Neural cell (in vitro differentiated cells): ENCODE results near the gene PPP6R1. TPM values are rescaled to one million over a fixed set of nuclear protein-coding genes. Genes with fewer than 3 reads are reported as not detected.

Source experiments
- H2AFZ ChIP-seq: fragments of 200-600, 300-800 bp; sonication (generic), shearing (Covaris generic); 2 replicates; pipeline ENCODE4 v1.6.0; 2014; ENCODE audit warnings: low read depth, mild to moderate bottlenecking, antibody characterized with exemption, low read length, moderate library complexity
- H3F3A ChIP-seq: fragments of 200-600 bp; shearing (Covaris generic); 2 replicates; pipeline ENCODE4 v1.6.1; 2016; ENCODE audit warnings: mild to moderate bottlenecking, moderate library complexity, mixed read lengths, antibody characterized with exemption, low read length; ENCODE audit not compliant: insufficient read depth, poor library complexity, severe bottlenecking
- H3K27ac ChIP-seq: fragments of 200-600, 300-800 bp; sonication (generic), shearing (Covaris generic); 2 replicates; pipeline ENCODE4 v1.5.1; 2014; ENCODE audit warnings: mild to moderate bottlenecking, low read length, moderate library complexity
- H3K27me3 ChIP-seq: fragments of 300-800, 200-600 bp; sonication (generic), shearing (Covaris generic); 2 replicates; pipeline ENCODE4 v1.6.0; 2014; ENCODE audit warnings: mild to moderate bottlenecking, low read depth, low read length, moderate library complexity; ENCODE audit not compliant: insufficient read depth
- H3K36me3 ChIP-seq: fragments of 300-800, 200-600 bp; sonication (generic), shearing (Covaris generic); 2 replicates; pipeline ENCODE4 v1.5.1; 2014; ENCODE audit warnings: mild to moderate bottlenecking, antibody characterized with exemption, low read length, moderate library complexity; ENCODE audit not compliant: insufficient read depth
- H3K4me2 ChIP-seq: fragments of 300-800, 200-600 bp; sonication (generic), shearing (Covaris generic); 2 replicates; pipeline ENCODE4 v1.6.0; 2014; ENCODE audit warnings: mild to moderate bottlenecking, low read length
- H3K4me3 ChIP-seq: fragments of 300-800, 200-600 bp; sonication (generic), shearing (Covaris generic); 2 replicates; pipeline ENCODE4 v1.5.1; 2014; ENCODE audit warnings: mild to moderate bottlenecking, low read length, moderate library complexity
- H3K79me2 ChIP-seq: fragments of 200-600 bp; shearing (Covaris generic); replicated peaks from 2 replicates; pipeline ENCODE4 v1.6.0; 2014; ENCODE audit warnings: mild to moderate bottlenecking, low read length, moderate library complexity; ENCODE audit not compliant: insufficient read depth
- H3K9ac ChIP-seq: fragments of 300-800, 200-600 bp; sonication (generic), shearing (Covaris generic); 2 replicates; pipeline ENCODE4 v1.6.1; 2016; ENCODE audit warnings: mild to moderate bottlenecking, low read length, mixed read lengths
- H3K9me2 ChIP-seq: fragments of 200-600 bp; shearing (Covaris generic); 2 replicates; pipeline ENCODE4 v1.6.1; 2016; ENCODE audit warnings: mild to moderate bottlenecking, low read length, mixed read lengths; ENCODE audit not compliant: insufficient read depth
- H3K9me3 ChIP-seq: fragments of 200-600, 300-800 bp; sonication (generic), shearing (Covaris generic); 2 replicates; pipeline ENCODE4 v1.6.1; 2016; ENCODE audit warnings: mild to moderate bottlenecking, mixed run types, low read length, moderate library complexity, mixed read lengths
- H4K20me1 ChIP-seq: fragments of 200-600 bp; shearing (Covaris generic); 2 replicates; pipeline ENCODE4 v1.6.1; 2016; ENCODE audit warnings: mild to moderate bottlenecking, mixed run types; ENCODE audit not compliant: insufficient read depth
- EP300 ChIP-seq: fragments of 450-650 bp; conservative IDR thresholded peaks from 2 replicates; pipeline ENCODE4 v1.6.1; 2014; ENCODE audit warnings: antibody characterized with exemption, mild to moderate bottlenecking, moderate library complexity; ENCODE audit not compliant: poor library complexity, severe bottlenecking
- EZH2 ChIP-seq: fragments of 200-600, 300-800 bp; shearing (Covaris generic), sonication (generic); IDR thresholded peaks from 2 replicates; pipeline ENCODE4 v1.6.1; 2014; ENCODE audit warnings: antibody characterized with exemption, low read length, borderline replicate concordance, mild to moderate bottlenecking; ENCODE audit not compliant: insufficient read depth, poor library complexity, severe bottlenecking
- MXI1 ChIP-seq: fragments of 450-650 bp; conservative IDR thresholded peaks from 2 replicates; pipeline ENCODE4 v1.6.1; 2014; ENCODE audit warnings: antibody characterized with exemption, mild to moderate bottlenecking; ENCODE audit not compliant: poor library complexity, severe bottlenecking
- POLR2AphosphoS5 ChIP-seq: IDR thresholded peaks from 2 replicates; pipeline ENCODE4 v1.6.1; 2012
- RAD21 ChIP-seq: fragments of 450-650 bp; conservative IDR thresholded peaks from 2 replicates; pipeline ENCODE4 v1.6.1; 2014; ENCODE audit warnings: antibody characterized with exemption, mild to moderate bottlenecking, moderate library complexity
- SMC3 ChIP-seq: fragments of 450-650 bp; conservative IDR thresholded peaks from 2 replicates; pipeline ENCODE4 v1.6.1; 2014; ENCODE audit warnings: antibody characterized with exemption, mild to moderate bottlenecking, moderate library complexity; ENCODE audit not compliant: poor library complexity
- TAF1 ChIP-seq: IDR thresholded peaks from 2 replicates; pipeline ENCODE4 v1.6.1; 2012; ENCODE audit warnings: low read depth
- polyA plus RNA-seq: library from polyadenylated mRNA; depleted of rRNA; stranded (reverse); fragments of >200 nt; gene quantifications from 2 replicates; pipeline ENCODE4 v1.2.3, GENCODE V29; 2014
- TF ChIP-seq, protein P1 (sequence below): fragments of 450-650 bp; IDR thresholded peaks from 2 replicates; pipeline ENCODE4 v1.5.1; 2014; ENCODE audit warnings: antibody characterized with exemption, mild to moderate bottlenecking, moderate library complexity; ENCODE audit not compliant: poor library complexity, severe bottlenecking
- TF ChIP-seq, protein P2 (sequence below): IDR thresholded peaks from 2 replicates; pipeline ENCODE4 v1.6.1; 2012; ENCODE audit warnings: borderline replicate concordance

Gene PPP6R1
- polyA plus RNA-seq, 1 donor from 2014 or later = 20.0 TPM

DNA sequence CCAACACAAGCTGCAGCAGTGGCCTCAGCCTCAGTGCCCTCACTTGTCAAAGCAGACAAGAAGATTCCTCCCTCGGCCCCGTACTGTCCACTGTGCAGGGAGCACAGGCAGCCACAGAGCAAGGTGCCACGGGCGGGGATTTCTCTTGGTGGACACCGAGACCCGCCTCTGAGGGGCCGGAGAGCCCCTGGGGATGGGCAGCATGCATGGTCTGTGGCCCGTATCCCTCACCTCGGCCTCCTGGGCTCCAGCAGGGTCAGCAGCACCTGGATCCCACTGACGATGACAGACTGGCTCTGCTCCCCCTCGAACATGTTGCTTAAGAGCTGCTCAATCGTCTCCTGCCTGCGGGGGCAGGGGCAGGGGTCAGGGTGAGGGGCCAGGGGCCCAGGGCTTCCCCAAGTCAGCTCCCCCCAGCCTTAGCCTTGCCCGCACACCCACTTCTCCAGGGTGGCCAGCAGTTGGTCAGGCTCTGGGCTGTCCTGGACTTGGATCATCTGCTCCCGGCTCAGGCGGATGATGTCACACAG lies 16.8 kb downstream of the PPP6R1 start:
- no peaks in the 10 kb centered on the region for H4K20me1 ChIP-seq
- no peaks in the 10 kb centered on the region for H3F3A ChIP-seq
- no peaks in the 10 kb centered on the region for H3K9me3 ChIP-seq
- no peak overlapping the region for H3K9ac ChIP-seq
- no peak overlapping the region for H3K4me3 ChIP-seq
- H3K4me2 ChIP-seq = no peak overlapping the region
- H3K79me2 ChIP-seq = no peaks in the 10 kb centered on the region
- H3K27ac ChIP-seq = no peak overlapping the region
- TF ChIP-seq, protein P1, sequence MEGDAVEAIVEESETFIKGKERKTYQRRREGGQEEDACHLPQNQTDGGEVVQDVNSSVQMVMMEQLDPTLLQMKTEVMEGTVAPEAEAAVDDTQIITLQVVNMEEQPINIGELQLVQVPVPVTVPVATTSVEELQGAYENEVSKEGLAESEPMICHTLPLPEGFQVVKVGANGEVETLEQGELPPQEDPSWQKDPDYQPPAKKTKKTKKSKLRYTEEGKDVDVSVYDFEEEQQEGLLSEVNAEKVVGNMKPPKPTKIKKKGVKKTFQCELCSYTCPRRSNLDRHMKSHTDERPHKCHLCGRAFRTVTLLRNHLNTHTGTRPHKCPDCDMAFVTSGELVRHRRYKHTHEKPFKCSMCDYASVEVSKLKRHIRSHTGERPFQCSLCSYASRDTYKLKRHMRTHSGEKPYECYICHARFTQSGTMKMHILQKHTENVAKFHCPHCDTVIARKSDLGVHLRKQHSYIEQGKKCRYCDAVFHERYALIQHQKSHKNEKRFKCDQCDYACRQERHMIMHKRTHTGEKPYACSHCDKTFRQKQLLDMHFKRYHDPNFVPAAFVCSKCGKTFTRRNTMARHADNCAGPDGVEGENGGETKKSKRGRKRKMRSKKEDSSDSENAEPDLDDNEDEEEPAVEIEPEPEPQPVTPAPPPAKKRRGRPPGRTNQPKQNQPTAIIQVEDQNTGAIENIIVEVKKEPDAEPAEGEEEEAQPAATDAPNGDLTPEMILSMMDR = no peak
- TF ChIP-seq POLR2AphosphoS5 = no peak
- TF ChIP-seq SMC3 = no peak
- TF ChIP-seq RAD21 = no peak
- TF ChIP-seq TAF1 = no peak
- no peak for TF ChIP-seq EZH2
- TF ChIP-seq MXI1 = no peak
- TF ChIP-seq, protein P2, sequence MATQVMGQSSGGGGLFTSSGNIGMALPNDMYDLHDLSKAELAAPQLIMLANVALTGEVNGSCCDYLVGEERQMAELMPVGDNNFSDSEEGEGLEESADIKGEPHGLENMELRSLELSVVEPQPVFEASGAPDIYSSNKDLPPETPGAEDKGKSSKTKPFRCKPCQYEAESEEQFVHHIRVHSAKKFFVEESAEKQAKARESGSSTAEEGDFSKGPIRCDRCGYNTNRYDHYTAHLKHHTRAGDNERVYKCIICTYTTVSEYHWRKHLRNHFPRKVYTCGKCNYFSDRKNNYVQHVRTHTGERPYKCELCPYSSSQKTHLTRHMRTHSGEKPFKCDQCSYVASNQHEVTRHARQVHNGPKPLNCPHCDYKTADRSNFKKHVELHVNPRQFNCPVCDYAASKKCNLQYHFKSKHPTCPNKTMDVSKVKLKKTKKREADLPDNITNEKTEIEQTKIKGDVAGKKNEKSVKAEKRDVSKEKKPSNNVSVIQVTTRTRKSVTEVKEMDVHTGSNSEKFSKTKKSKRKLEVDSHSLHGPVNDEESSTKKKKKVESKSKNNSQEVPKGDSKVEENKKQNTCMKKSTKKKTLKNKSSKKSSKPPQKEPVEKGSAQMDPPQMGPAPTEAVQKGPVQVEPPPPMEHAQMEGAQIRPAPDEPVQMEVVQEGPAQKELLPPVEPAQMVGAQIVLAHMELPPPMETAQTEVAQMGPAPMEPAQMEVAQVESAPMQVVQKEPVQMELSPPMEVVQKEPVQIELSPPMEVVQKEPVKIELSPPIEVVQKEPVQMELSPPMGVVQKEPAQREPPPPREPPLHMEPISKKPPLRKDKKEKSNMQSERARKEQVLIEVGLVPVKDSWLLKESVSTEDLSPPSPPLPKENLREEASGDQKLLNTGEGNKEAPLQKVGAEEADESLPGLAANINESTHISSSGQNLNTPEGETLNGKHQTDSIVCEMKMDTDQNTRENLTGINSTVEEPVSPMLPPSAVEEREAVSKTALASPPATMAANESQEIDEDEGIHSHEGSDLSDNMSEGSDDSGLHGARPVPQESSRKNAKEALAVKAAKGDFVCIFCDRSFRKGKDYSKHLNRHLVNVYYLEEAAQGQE = no peak
- TF ChIP-seq EP300 = no peak
- no peaks in the 10 kb centered on the region for H3K36me3 ChIP-seq
- no peaks in the 10 kb centered on the region for H3K27me3 ChIP-seq
- H2AFZ ChIP-seq = no peak overlapping the region
- H3K9me2 ChIP-seq = no peaks in the 10 kb centered on the region

GRCh38 chr19:55241143-55241934 lies 17.5 kb downstream of the PPP6R1 start:
- no peaks in the 10 kb centered on the region for H3F3A ChIP-seq
- H3K4me2 ChIP-seq = no peak overlapping the region
- H2AFZ ChIP-seq = no peak overlapping the region
- H3K9me3 ChIP-seq = no peaks in the 10 kb centered on the region
- no peaks in the 10 kb centered on the region for H3K27me3 ChIP-seq
- no peak overlapping the region for H3K4me3 ChIP-seq
- H3K79me2 ChIP-seq = no peaks in the 10 kb centered on the region
- H4K20me1 ChIP-seq = no peaks in the 10 kb centered on the region
- H3K9me2 ChIP-seq = no peaks in the 10 kb centered on the region
- H3K27ac ChIP-seq = no peak overlapping the region
- peaks cover 6% of the 10 kb centered on the region for H3K36me3 ChIP-seq
- H3K9ac ChIP-seq = no peak overlapping the region
- TF ChIP-seq SMC3 (no peak), EZH2 (no peak), EP300 (no peak), RAD21 (no peak), TAF1 (no peak), POLR2AphosphoS5 (no peak), MXI1 (no peak)
- TF ChIP-seq, protein P1 = no peak
- TF ChIP-seq, protein P2 = no peak
